SJSA1 (cell line): ENCODE data around the gene INO80E. TPM values are rescaled to one million over a fixed set of nuclear protein-coding genes. Genes with fewer than 3 reads are reported as not detected.
"Not testable (repeated sequence)": the region's sequence is repeated elsewhere in the genome, so short reads cannot be mapped to it uniquely, and the experiment has no call there.

Source experiments
- DNase-seq, 2 experiments: peaks; one replicate each; pipeline ENCODE4 v3.0.0-alpha.2; 2015 to 2020; ENCODE audit warnings: low spot score in 2 of 2, low read depth in 1 of 2
- H3K27ac ChIP-seq: fragments of 250-450 bp; sonication (Bioruptor Pico); 2 replicates; pipeline ENCODE4 v1.5.1; 2020; ENCODE audit warnings: mild to moderate bottlenecking, moderate library complexity
- H3K27me3 ChIP-seq: fragments of 250-450 bp; sonication (Bioruptor Pico); replicated peaks from 2 replicates; pipeline ENCODE4 v1.5.1; 2020; ENCODE audit warnings: mild to moderate bottlenecking, moderate library complexity
- H3K36me3 ChIP-seq: fragments of 250-450 bp; sonication (Bioruptor Pico); 2 replicates; pipeline ENCODE4 v1.5.1; 2020; ENCODE audit warnings: mild to moderate bottlenecking
- H3K4me1 ChIP-seq: fragments of 250-450 bp; sonication (Bioruptor Pico); replicated peaks from 2 replicates; pipeline ENCODE4 v1.6.1; 2021; ENCODE audit warnings: mild to moderate bottlenecking
- H3K4me3 ChIP-seq: fragments of 250-450 bp; sonication (Bioruptor Pico); 2 replicates; pipeline ENCODE4 v1.5.1; 2020; ENCODE audit warnings: mild to moderate bottlenecking
- H3K9me3 ChIP-seq: fragments of 250-450 bp; sonication (Bioruptor Pico); replicated peaks from 2 replicates; pipeline ENCODE4 v1.5.1; 2020; ENCODE audit warnings: mild to moderate bottlenecking
- total RNA-seq: library from RNA; depleted of rRNA; stranded (reverse); fragments of >200 nt; shearing (Covaris generic); gene quantifications from 2 replicates; pipeline ENCODE4 v1.2.3, GENCODE V29; 2014

The INO80E gene
- total RNA-seq, 1 experiment from 2014 or later: 93.4 TPM

DNA sequence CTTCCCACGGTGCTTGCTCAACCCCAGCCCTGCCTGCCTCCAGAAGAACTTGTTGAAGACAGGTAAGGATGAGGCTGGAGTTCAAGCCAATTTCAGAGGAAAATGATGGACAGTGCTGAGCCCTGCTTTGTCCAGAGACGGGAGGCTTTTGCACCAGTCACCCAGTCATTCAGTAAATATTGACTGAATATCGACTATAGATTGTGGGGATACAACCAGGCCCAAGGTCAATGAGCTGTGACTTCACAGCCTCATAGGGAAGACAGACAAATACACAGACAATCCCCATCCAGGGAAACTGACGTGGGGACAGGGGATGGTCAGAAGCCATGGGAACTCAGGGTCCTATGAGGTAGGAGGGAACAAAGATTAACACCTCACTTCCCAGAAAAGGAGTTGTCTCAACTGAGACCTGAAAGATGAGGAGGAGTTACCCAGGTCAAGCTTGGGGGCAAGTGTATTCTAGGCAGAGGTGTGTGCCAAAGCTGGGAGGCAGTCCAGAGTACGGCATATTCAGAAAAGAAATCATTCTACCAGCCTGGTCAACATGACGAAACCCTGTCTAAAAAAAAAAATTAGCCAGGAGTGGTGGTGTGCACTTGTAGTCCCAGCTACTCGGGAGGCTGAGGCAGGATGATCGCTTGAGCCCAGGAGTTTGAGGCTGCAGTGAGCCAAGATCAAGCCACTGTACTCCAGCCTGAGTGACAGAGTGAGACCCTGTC lies 20.7 kb downstream of the INO80E start:
- Histone ChIP-seq H3K4me1 (peaks cover 5% of the 10 kb centered on the region), H3K27me3 (peaks cover 5% of the 10 kb centered on the region), H3K9me3 (no peaks in the 10 kb centered on the region), H3K36me3 (no peaks in the 10 kb centered on the region), H3K27ac (no peak overlapping the region), H3K4me3 (no peak overlapping the region)
- DNase-seq: no peak

- Histone ChIP-seq H3K36me3 (no peaks in the 10 kb centered on the region), H3K4me1 (peaks cover 5% of the 10 kb centered on the region), H3K27ac (no peak overlapping the region), H3K27me3 (no peaks in the 10 kb centered on the region; the same call in 1 of the 2 replicates), H3K9me3 (no peaks in the 10 kb centered on the region), H3K4me3 (no peak overlapping the region)
- no peak for DNase-seq
These were observed 21.2 kb downstream of the INO80E start for GRCh38 chr16:30017277-30017656.

- not testable (repeated sequence) for H3K36me3 ChIP-seq, H3K4me1 ChIP-seq, H3K27ac ChIP-seq, DNase-seq, H3K27me3 ChIP-seq, H3K4me3 ChIP-seq, H3K9me3 ChIP-seq
These were observed 21.9 kb downstream of the INO80E start for GRCh38 chr16:30017937-30018336.

DNA sequence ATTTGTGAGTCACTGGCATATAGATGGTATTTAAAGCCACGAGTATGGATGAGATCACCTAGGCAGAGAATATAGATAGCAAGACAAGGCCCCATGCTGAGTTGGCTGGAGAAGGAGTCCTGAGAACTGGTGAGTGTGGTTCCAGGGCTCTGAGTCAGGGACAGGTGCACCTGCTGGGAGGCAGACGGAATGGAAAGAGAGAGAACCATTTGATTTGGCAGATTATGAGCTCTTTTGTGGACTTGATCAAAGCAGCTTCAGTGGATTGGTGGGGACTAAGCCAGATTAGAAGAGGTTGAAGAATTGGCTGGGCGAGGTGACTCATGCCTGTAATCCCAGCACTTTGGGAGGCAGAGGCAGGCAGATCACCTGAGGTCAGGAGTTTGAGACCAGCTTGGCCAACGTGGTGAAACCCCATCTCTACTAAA lies 22.7 kb downstream of the INO80E start:
- Histone ChIP-seq H3K36me3 (no peaks in the 10 kb centered on the region), H3K4me3 (no peak overlapping the region), H3K9me3 (no peaks in the 10 kb centered on the region), H3K4me1 (peaks cover 5% of the 10 kb centered on the region), H3K27me3 (peaks cover 2% of the 10 kb centered on the region; the same call in 1 of the 2 replicates), H3K27ac (no peak overlapping the region)
- no peak for DNase-seq

GRCh38 chr16:30022887-30023286 lies 26.8 kb downstream of the INO80E start, which contains the start of gene C16orf92:
Gene C16orf92 (plus strand): TSS chr16:30023198. CDS start chr16:30023341, 143 bp downstream.
- DNase-seq: no peak
- Histone ChIP-seq H3K9me3 (no peaks in the 10 kb centered on the region), H3K4me3 (no peak within 1 kb of the TSS), H3K27me3 (peaks cover 24% of the 10 kb centered on the region), H3K36me3 (no peaks in the 10 kb centered on the region), H3K4me1 (peaks cover 5% of the 10 kb centered on the region), H3K27ac (no peak within 1 kb of the TSS)

DNA sequence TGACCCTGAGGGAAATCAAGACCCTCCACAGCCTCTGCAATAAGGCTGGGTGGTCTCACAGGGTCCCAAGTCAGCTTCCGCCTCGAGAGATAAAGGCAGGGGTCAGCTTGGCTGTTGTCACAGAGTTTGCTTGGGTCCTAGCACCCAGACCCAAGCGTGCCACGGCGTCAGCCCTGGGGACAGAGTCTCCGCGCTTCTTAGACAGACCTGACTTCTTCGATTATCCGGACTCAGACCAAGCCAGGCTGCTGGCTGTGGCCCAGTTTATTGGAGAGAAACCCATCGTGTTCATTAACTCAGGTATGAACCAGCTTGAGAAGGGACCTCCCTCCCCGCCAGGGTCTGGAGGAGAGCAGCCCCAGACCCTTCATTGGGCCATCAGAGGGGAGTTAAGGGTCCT lies 27.5 kb downstream of the INO80E start:
- Histone ChIP-seq H3K4me1 (peaks cover 5% of the 10 kb centered on the region), H3K4me3 (no peak overlapping the region), H3K9me3 (no peaks in the 10 kb centered on the region), H3K27ac (no peak overlapping the region), H3K36me3 (no peaks in the 10 kb centered on the region), H3K27me3 (peaks cover 26% of the 10 kb centered on the region)
- DNase-seq: no peak

DNA sequence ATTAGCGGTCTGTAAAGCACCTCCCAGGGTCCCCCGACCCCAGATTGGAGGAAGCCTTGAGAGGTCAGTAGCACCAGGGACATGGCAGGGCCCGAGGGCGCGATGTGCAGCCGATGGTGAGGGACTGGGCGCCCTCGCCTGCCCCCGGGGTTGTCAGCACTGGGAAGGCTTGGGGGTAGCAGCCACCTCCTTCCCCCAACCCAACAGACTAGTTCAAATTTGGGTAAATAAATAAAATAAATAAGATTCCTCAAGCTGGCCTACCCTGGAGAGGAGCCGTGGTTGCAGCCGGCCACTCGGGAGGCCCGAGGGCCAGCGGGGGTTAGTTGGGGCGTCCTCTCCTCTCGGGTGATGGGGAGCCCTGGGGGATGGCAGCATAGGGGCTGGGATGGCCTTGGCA lies 28.4 kb downstream of the INO80E start:
- Histone ChIP-seq H3K4me1 (peaks cover 5% of the 10 kb centered on the region), H3K4me3 (no peak overlapping the region), H3K36me3 (no peaks in the 10 kb centered on the region), H3K27me3 (peaks cover 30% of the 10 kb centered on the region), H3K9me3 (no peaks in the 10 kb centered on the region), H3K27ac (no peak overlapping the region)
- no peak for DNase-seq

DNA sequence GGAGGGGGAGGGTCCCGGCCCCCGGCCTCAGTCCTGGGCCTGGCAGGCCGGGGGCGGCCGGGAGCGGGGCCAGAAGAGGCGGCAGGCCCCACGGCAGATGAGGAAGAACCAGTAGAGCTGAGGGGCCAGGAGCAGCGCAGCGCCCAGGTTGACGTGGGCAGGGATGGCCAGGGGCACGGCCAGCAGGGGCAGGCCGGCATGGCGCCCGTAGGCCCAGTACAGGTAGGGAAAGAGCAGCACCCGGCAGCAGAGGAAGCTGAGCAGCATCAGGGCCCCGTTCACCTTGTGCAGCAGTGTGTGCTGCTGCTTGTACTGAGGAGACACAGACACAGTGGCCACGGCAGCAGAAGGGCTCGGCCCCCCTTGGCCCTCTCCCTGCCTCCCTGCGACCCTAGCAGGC lies 29.1 kb downstream of the INO80E start:
- Histone ChIP-seq H3K36me3 (no peaks in the 10 kb centered on the region), H3K9me3 (no peaks in the 10 kb centered on the region), H3K27me3 (peaks cover 35% of the 10 kb centered on the region), H3K27ac (no peak overlapping the region), H3K4me3 (no peak overlapping the region), H3K4me1 (peaks cover 5% of the 10 kb centered on the region)
- DNase-seq: no peak

DNA sequence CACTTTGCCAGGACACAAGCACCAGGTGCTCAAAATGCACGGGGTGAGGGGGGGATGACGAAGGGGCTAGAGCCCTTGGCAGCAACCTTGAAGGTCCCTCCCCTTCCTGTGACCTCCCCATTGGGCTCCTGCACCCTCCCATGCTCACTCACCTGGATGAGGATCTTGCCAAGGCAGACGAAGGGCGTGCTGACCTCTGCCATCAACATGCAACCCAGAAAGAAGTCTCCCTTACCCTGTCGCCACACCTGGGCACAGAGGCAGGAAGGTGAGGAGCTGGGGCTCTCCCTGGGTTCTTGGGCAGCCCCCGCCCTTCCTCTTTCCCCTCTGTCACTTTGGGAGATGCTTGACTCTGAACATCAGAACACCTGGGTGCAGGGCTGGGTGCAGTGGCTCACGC lies 29.5 kb downstream of the INO80E start:
- H3K4me3 ChIP-seq: no peak overlapping the region
- H3K27me3 ChIP-seq: peaks cover 37% of the 10 kb centered on the region
- no peak for DNase-seq
- H3K9me3 ChIP-seq: no peaks in the 10 kb centered on the region
- no peak overlapping the region for H3K27ac ChIP-seq
- H3K36me3 ChIP-seq: no peaks in the 10 kb centered on the region
- peaks cover 5% of the 10 kb centered on the region for H3K4me1 ChIP-seq

- no peak for DNase-seq
- H3K27me3 ChIP-seq: peaks cover 41% of the 10 kb centered on the region
- no peaks in the 10 kb centered on the region for H3K36me3 ChIP-seq
- no peak overlapping the region for H3K27ac ChIP-seq
- no peaks in the 10 kb centered on the region; the same call in 1 of the 2 replicates for H3K4me1 ChIP-seq
- H3K4me3 ChIP-seq: no peak overlapping the region
- H3K9me3 ChIP-seq: no peaks in the 10 kb centered on the region
These were observed 30.4 kb downstream of the INO80E start for GRCh38 chr16:30026449-30026848.

DNA sequence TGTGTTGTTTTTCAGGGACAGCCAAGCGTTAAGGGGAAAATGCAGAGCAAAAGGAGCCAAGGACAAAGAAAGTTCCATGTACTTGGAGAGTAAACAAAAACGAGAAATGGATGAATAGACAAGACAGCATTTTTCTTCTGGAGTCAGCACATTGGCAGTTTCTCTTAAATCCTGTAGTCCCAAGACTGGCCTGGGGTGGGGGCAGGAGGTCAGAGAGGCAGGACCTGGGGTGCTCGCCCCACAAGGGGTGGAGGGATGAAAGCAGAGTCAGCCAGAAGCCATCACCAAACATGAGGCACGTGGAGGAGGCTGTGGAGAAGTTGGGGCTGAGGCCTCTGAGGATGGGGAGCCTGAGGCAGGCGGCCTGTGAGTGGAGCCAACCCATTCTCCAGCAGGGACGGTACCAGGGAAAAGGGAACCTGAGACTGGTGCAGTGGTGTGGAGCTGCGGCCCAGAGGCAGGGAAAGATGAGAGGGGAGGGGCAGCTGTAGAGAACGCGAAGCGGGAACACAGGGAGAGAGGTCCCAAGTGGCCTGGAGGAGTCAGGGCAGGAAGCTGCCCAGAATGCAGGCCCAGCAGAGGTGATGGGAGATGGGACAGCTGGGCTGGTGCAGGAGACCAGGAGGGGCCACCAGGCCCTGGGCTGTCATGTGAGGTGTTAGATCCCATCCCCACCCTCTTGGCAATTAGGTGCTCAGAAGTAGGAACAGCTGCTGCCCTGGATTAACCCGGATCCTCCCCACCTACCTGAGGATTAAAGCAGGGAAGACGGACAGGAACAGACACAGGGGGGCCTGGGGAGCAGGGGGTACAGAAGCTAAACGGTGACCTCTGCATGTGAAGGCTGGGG lies 31.8 kb downstream of the INO80E start:
- Histone ChIP-seq H3K9me3 (no peaks in the 10 kb centered on the region), H3K4me1 (no peaks in the 10 kb centered on the region), H3K27me3 (peaks cover 50% of the 10 kb centered on the region), H3K4me3 (no peak overlapping the region), H3K27ac (no peak overlapping the region), H3K36me3 (no peaks in the 10 kb centered on the region)
- no peak for DNase-seq

GRCh38 chr16:30028438-30029076 lies 32.5 kb downstream of the INO80E start:
- no peak overlapping the region for H3K27ac ChIP-seq
- no peaks in the 10 kb centered on the region for H3K36me3 ChIP-seq
- no peaks in the 10 kb centered on the region for H3K9me3 ChIP-seq
- no peak for DNase-seq
- H3K4me1 ChIP-seq: no peaks in the 10 kb centered on the region
- peaks cover 50% of the 10 kb centered on the region for H3K27me3 ChIP-seq
- no peak overlapping the region for H3K4me3 ChIP-seq

DNA sequence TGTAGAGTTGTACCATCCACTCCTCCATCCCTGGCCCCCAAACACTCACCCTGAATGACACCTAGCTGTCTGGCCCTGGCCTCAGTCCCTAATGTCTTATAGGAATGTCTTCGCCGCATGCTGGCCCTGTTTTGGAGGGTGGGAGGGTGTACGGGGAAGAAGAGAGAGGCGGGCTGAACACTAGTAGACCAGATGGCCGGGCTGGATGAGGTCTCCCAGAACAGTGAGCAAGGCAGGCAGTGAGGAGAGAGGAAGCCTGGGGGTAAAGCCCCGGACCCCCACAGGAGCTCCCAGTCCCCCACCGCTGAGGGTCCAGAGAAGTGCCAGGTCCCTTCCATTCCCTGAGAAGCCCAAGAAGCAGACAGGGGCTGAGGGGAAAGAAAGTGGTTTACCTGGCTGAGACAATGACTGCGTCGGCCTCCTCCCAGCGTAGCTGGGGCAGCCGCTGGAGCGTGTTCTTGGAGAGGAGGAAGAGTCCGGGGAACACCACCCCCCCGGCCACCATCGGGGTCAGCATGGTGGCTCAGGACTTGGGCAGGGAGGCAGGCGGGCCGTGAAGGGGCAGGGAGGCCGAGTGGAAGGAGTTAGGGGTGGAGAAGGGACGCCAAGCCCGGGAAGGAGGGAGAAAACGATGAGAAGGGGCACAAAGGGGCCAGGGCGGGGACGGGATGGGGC lies 34.1 kb downstream of the INO80E start:
- H3K9me3 ChIP-seq: no peaks in the 10 kb centered on the region
- DNase-seq: no peak
- H3K27ac ChIP-seq: no peak overlapping the region
- no peaks in the 10 kb centered on the region for H3K36me3 ChIP-seq
- H3K4me1 ChIP-seq: no peaks in the 10 kb centered on the region
- H3K27me3 ChIP-seq: peaks cover 40% of the 10 kb centered on the region
- no peak overlapping the region for H3K4me3 ChIP-seq
